Measurements from ENCODE around the gene CEP20.
"Not testable (repeated sequence)": the region's sequence is repeated elsewhere in the genome, so short reads cannot be mapped to it uniquely, and the experiment has no call there.

CEP20 gene, protein sequence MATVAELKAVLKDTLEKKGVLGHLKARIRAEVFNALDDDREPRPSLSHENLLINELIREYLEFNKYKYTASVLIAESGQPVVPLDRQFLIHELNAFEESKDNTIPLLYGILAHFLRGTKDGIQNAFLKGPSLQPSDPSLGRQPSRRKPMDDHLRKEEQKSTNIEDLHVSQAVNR

DNA sequence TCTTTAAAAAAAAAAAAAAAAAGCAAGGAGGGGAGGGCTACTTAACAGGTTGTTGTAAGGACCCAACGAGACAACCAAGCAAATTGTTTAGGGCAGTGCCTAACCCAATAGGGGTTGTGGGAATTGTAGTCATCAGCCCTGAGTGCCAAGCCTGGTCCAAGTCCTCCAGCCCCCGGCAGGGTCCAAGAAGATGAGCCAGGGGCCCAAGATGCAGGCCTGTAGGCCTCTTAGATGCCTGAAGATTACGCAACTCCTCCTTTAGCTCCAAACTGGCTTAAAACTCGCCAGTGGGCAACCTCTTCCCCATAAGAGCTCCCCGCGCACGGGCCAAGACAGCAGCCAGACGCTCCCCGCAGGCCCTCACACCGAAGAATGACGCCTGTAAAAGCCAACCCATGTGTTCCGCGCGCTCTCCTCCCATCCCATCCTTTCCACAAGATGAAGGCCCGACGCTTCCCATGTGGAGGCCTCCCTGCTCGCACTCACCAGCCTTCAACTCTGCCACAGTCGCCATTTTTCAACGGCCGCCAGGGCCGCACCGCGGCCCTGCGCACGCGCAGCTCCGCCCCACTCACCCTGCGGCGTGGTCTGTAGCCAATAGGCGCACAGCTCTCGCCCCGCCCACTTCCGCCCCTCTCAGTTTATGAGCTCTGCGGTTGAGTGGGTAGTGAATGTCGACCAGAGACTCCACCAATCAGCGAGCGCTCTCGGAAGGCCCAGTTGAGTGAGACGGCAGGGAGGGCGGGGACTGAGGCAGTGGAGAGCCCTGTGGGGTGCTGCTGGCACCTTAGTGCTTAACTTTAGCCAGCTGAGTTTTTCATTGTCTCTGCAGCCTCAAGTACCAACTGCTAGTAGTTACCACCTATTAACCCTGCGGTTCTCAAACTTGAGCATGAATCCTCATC, at the start of gene CEP20:
CEP20 (minus strand) TSS at position 532 of the 905 bp plus-strand sequence; CDS start at position 514, 18 bp downstream.
- peak; percentile 97 for DNase-seq (ENCODE audit: insufficient read length, low spot score)
- FAIRE-seq, result no peak
- TF ChIP-seq, protein P1, sequence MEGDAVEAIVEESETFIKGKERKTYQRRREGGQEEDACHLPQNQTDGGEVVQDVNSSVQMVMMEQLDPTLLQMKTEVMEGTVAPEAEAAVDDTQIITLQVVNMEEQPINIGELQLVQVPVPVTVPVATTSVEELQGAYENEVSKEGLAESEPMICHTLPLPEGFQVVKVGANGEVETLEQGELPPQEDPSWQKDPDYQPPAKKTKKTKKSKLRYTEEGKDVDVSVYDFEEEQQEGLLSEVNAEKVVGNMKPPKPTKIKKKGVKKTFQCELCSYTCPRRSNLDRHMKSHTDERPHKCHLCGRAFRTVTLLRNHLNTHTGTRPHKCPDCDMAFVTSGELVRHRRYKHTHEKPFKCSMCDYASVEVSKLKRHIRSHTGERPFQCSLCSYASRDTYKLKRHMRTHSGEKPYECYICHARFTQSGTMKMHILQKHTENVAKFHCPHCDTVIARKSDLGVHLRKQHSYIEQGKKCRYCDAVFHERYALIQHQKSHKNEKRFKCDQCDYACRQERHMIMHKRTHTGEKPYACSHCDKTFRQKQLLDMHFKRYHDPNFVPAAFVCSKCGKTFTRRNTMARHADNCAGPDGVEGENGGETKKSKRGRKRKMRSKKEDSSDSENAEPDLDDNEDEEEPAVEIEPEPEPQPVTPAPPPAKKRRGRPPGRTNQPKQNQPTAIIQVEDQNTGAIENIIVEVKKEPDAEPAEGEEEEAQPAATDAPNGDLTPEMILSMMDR (IDR thresholded peaks at IDR 0.05; ENCODE audit: insufficient read depth, missing control alignments), result no peak

DNA sequence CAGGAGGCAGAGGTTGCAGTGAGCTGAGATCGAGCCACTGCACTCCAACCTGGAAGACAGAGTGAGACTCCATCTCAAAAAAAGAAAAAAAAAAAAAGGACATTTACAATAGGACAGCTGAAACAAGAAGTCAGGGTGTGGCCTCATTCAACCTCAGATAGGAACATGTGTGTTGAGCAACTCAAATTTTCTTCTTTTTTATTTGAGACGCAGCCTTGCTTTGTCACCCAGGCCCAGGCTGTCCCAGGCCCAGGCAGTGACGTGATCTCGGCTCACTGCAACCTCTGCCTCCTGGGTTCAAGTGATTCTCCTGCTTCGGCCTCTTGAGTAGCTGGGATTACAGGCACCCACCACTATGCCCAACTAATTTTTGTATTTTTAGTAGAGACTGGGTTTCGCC, 48.4 kb upstream of the CEP20 start:
- not testable (repeated sequence) for FAIRE-seq; DNase-seq (ENCODE audit: insufficient read length, low spot score)

DNA sequence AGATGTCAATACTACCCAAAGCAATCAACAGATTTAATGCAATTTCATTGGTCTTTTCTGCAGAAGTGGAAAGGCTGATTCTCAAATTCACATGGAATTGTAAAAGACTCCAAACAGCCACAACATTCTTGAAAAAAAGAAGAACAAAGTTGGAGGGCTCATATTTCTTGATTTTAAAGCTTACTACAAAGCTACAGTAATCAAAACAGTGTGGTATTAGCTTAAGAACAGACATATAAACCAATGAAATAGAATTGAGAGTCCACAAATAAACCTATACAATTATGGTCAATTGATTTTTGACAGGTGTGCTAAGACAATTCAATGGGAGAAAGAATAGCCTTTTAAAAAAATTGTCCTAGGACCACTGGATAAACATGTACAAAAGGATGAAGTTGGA, 46.6 kb upstream of the CEP20 start:
- DNase-seq (ENCODE audit: insufficient read length, low spot score), result no peak
- TF ChIP-seq, protein P1 (IDR thresholded peaks at IDR 0.05; ENCODE audit: insufficient read depth, missing control alignments), result no peak
- FAIRE-seq, result no peak

DNA sequence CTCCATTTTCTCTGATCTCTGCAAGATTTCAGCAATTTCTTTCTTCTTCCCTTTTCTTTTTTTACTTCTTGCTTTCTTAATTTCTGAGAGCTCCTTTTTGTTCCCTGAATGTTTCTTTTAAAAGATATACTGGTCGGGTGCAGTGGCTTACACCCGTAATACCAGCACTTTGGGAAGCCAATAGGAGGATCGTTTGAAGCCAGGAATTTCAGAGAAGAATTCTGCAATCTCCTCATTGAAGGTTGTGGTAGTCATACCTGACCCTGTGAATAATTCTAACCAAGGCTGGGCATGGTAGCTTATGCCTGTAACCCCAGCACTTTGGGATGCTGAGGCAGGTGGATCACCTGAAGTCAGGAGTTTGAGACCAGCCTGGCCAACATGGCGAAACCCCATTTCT, 45.4 kb upstream of the CEP20 start:
- no peak for FAIRE-seq
- no peak for DNase-seq (ENCODE audit: insufficient read length, low spot score)
- TF ChIP-seq, protein P1 (IDR thresholded peaks at IDR 0.05; ENCODE audit: insufficient read depth, missing control alignments), result no peak

DNA sequence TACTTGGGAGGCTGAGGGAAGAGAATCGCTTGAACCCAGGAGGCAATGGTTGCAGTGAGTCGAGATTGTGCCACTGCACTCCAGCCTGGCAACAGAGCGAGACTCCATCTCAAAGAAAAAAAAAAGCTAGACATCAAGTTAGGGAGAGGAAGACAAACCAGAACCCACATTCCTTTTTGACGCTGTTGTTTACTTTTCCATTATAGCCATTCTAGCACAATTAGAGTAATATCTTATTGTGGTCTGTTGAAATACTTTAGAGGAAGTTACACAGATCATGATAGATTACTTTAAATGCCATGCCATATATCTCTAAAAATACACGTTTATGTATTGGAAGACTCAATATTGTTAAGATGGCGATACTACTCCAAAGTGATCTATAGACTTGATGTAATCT, 44.5 kb upstream of the CEP20 start:
- no peak for FAIRE-seq
- DNase-seq (ENCODE audit: insufficient read length, low spot score), result no peak
- TF ChIP-seq, protein P1 (IDR thresholded peaks at IDR 0.05; ENCODE audit: insufficient read depth, missing control alignments), result no peak

DNA sequence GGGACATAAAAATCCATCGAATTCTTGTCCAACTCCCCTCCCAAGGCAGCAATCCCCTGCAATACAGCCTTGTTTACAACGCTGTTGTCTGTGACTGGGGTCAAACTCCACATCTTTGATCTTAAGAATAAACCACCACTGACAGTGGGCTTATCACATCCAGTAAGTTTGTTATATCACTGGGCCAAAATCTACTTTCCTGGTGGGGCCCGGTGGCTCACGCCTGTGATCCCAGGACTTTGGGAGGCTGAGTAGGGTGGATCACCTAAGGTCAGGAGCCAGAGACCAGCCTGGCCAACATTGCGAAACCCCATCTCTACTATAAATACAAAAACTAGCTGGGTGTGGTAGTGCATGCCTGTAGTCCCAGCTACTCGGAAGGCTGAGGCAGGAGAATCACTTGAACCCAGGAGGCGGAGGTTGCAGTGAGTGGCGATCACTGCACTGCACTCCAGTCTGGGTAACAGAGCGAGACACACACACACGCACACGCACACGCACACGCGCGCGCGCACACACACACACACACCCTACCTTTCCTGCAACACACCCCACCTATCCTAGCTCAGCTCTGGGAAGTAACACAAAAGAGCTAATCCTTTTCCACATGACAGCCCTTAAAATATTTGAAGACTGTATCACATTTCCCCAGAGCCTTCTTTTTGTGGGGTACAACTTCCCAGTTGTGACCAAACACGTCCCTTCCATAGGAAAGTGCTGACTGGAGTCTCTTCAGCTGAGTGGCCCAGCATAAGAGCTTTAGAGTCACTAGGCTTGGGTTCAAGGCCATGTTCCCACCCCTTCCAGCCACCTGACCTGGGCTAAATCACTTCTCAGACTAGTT, 40.1 kb upstream of the CEP20 start:
- TF ChIP-seq, protein P1 (IDR thresholded peaks at IDR 0.05; ENCODE audit: insufficient read depth, missing control alignments), result no peak
- FAIRE-seq (no peak), DNase-seq (ENCODE audit: insufficient read length, low spot score) (no peak)

DNA sequence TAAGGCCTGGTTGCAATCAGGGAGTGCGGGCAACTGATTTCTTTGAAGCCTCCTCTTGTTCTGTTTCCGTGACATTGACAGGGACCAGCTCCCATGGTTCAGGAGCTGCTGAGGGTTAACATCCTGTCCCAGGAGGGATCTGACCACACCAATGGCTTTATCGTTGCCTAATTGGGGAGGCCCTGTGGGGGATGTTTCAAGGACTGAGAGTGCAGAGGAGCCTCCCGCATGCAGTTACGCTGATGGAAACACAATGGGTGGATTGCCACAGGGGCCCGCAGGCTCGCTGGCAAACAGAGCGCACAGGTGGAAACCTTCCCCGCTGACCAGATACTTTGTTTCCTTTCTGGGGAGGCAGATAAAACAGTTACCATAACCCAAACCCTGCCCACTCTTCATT, 37.2 kb upstream of the CEP20 start:
- TF ChIP-seq, protein P1 (IDR thresholded peaks at IDR 0.05; ENCODE audit: insufficient read depth, missing control alignments), result no peak
- DNase-seq (ENCODE audit: insufficient read length, low spot score) (no peak), FAIRE-seq (no peak)

All from D721Med (cell line).